GM12878 (cell line): Measurements from ENCODE around the gene MRPL55. TPM values are rescaled to one million over a fixed set of nuclear protein-coding genes. Genes with fewer than 3 reads are reported as not detected.

ENCODE experiments used
- ATAC-seq: fragments of 200-7000 bp; cut with Tn5 transposase; 3 replicates; pipeline ENCODE4 v1.9.1; 2020; ENCODE audit warnings: mild to moderate bottlenecking, moderate library complexity
- BruUV-seq: library from RNA; stranded (reverse); fragments of 400-500 nt; replicated peaks from 2 replicates; lab custom pipeline; 2021; lab: Mats Ljungman, UMichigan
- CTCF ChIA-PET: fragments of 300-600 bp; sonication (Branson Sonifier 250); formaldehyde crosslinking; extraction: SDS; loops from one replicate; lab custom pipeline; 2021; ENCODE audit warnings: inconsistent platforms; lab: Yijun Ruan, JAX
- POLR2A ChIA-PET: fragments of 350-600 bp; formaldehyde crosslinking; extraction: SDS; loops from one replicate; lab custom pipeline; 2021; ENCODE audit warnings: inconsistent platforms; lab: Charles Lee
- RAD21 ChIA-PET: fragments of 300-600 bp; sonication (Branson Sonifier 250); formaldehyde crosslinking; loops from one replicate; lab custom pipeline; 2023; ENCODE audit warnings: antibody characterized with exemption; ENCODE audit not compliant: unreplicated experiment; lab: Charles Lee
- SMC1A ChIA-PET: fragments of 300-600 bp; sonication (Branson Sonifier 250); formaldehyde crosslinking; loops from one replicate; lab custom pipeline; 2023; ENCODE audit not compliant: unreplicated experiment, uncharacterized antibody; lab: Charles Lee
- DNase-seq: peaks from one replicate; pipeline ENCODE4 v3.0.0-alpha.2; 2011; ENCODE audit warnings: low read depth, low spot score
- FAIRE-seq: peaks from 3 replicates; lab custom pipeline; 2011; peaks lifted over from hg19 to GRCh38; lab: Jason Lieb, UNC
- H2AFZ ChIP-seq: 2 replicates; pipeline ENCODE4 v1.6.0; 2011; ENCODE audit warnings: low read depth, low read length, control low read depth; ENCODE audit not compliant: control insufficient read depth
- H3K27ac ChIP-seq: 2 replicates; pipeline ENCODE4 v1.5.1; 2011; ENCODE audit warnings: control low read depth; ENCODE audit not compliant: control insufficient read depth, insufficient read depth
- H3K27me3 ChIP-seq, 2 experiments: replicated peaks in 1 of 2; 2 replicates each; pipeline versions ENCODE4 v1.6.0 to v1.6.1; 2011; ENCODE audit warnings: low read length in 1 of 2; ENCODE audit not compliant: control insufficient read depth in 2 of 2, insufficient read depth in 2 of 2
- H3K36me3 ChIP-seq, 2 experiments: 2 replicates each; pipeline ENCODE4 v1.5.1; 2011; ENCODE audit warnings: low read length in 1 of 2; ENCODE audit not compliant: control insufficient read depth in 2 of 2, insufficient read depth in 2 of 2
- H3K4me1 ChIP-seq: 2 replicates; pipeline ENCODE4 v1.6.1; 2011; ENCODE audit warnings: mild to moderate bottlenecking, low read length, moderate library complexity, mixed read lengths; ENCODE audit not compliant: control insufficient read depth, insufficient read depth
- H3K4me2 ChIP-seq: 2 replicates; pipeline ENCODE4 v1.6.0; 2011; ENCODE audit warnings: control low read depth; ENCODE audit not compliant: control insufficient read depth, insufficient read depth
- H3K4me3 ChIP-seq: fragments of 200-600 bp; sonication (generic); 2 replicates; pipeline ENCODE4 v1.5.1; 2016
- H3K79me2 ChIP-seq: 2 replicates; pipeline ENCODE4 v1.6.0; 2011; ENCODE audit warnings: low read length; ENCODE audit not compliant: control insufficient read depth, insufficient read depth
- H3K9ac ChIP-seq: 2 replicates; pipeline ENCODE4 v1.8.0; 2011; ENCODE audit warnings: low read length, control low read depth, mixed read lengths; ENCODE audit not compliant: control insufficient read depth, insufficient read depth
- H3K9me3 ChIP-seq: replicated peaks from 3 replicates; pipeline ENCODE4 v1.5.1; 2011; ENCODE audit warnings: mild to moderate bottlenecking, low read length; ENCODE audit not compliant: control insufficient read depth, insufficient read depth
- H4K20me1 ChIP-seq: 2 replicates; pipeline ENCODE4 v1.6.0; 2011; ENCODE audit not compliant: control insufficient read depth, insufficient read depth
- CEBPB ChIP-seq, 2 experiments: fragments of 150-350 bp in 1 of 2; IDR thresholded peaks; 2 replicates each; pipeline ENCODE4 v1.6.1; 2012 to 2014; ENCODE audit warnings: low read depth in 2 of 2, low read length in 2 of 2, borderline replicate concordance in 1 of 2, inconsistent platforms in 1 of 2
- ETV6 ChIP-seq, 2 experiments: fragments of 450-650 bp in 1 of 2; IDR thresholded peaks in 1 of 2; conservative IDR thresholded peaks in 1 of 2; 2 replicates each; pipeline ENCODE4 v1.6.1; 2014; ENCODE audit warnings: antibody characterized with exemption in 1 of 2, borderline replicate concordance in 1 of 2, low read depth in 1 of 2, mild to moderate bottlenecking in 1 of 2, moderate library complexity in 1 of 2
- FOXM1 ChIP-seq: IDR thresholded peaks from 2 replicates; pipeline ENCODE4 v1.6.1; 2012; ENCODE audit warnings: low read depth, mild to moderate bottlenecking, inconsistent platforms, low read length, moderate library complexity
- IKZF1 ChIP-seq: fragments of 450-650 bp; conservative IDR thresholded peaks from 2 replicates; pipeline ENCODE4 v1.6.1; 2017; ENCODE audit warnings: antibody characterized with exemption, mild to moderate bottlenecking
- MTA3 ChIP-seq: IDR thresholded peaks from 2 replicates; pipeline ENCODE4 v1.6.1; 2012; ENCODE audit warnings: low read length, inconsistent platforms, borderline replicate concordance
- MYB ChIP-seq: fragments of 150-350 bp; IDR thresholded peaks from 2 replicates; pipeline ENCODE4 v1.6.1; 2014; ENCODE audit warnings: mild to moderate bottlenecking, low read depth, low read length, borderline replicate concordance
- RAD21 ChIP-seq: IDR thresholded peaks from 2 replicates; pipeline ENCODE4 v1.6.1; 2011; ENCODE audit warnings: mild to moderate bottlenecking, low read depth, low read length, moderate library complexity; ENCODE audit not compliant: insufficient read depth
- RELB ChIP-seq: fragments of 450-650 bp; IDR thresholded peaks from 2 replicates; pipeline ENCODE4 v1.6.1; 2017; ENCODE audit warnings: low read depth, mild to moderate bottlenecking, moderate library complexity
- SIN3A ChIP-seq: IDR thresholded peaks from 2 replicates; pipeline ENCODE4 v1.6.1; 2012; ENCODE audit warnings: low read depth, low read length, improper control_type of control experiment
- TAF1 ChIP-seq: IDR thresholded peaks from 2 replicates; pipeline ENCODE4 v1.6.1; 2011; ENCODE audit warnings: mild to moderate bottlenecking, low read depth, low read length, borderline replicate concordance
- WRNIP1 ChIP-seq: IDR thresholded peaks from 2 replicates; pipeline ENCODE4 v1.6.1; 2011; ENCODE audit warnings: low read depth, low read length, improper control_type of control experiment, borderline replicate concordance
- ZBTB11 ChIP-seq: fragments of 450-650 bp; formaldehyde crosslinking; IDR thresholded peaks from 2 replicates; pipeline ENCODE4 v1.5.0; 2022; ENCODE audit warnings: mild to moderate bottlenecking, missing genetic modification characterization
- WGBS: methylation state at CpG from one replicate; pipeline ENCODE4 v1.1.6; 2016; ENCODE audit warnings: low lambda C conversion rate; ENCODE audit not compliant: insufficient replicate concordance, insufficient coverage; ENCODE audit errors: missing lambda C conversion rate; 5-methylcytosine and 5-hydroxymethylcytosine counted together
- in situ Hi-C: fragments of 300-500 bp; cut with MboI; formaldehyde crosslinking; loops from 9 replicates; pipeline ENCODE4 v1.14.3; 2018; ENCODE audit warnings: mixed read lengths
- intact Hi-C: fragments of 100-400 bp; cut with micrococcal nuclease; formaldehyde crosslinking; loops from one replicate; pipeline ENCODE4 v1.14.2; 2022; ENCODE audit not compliant: unreplicated experiment
- polyA plus RNA-seq, 11 experiments: library from polyadenylated mRNA; depleted of rRNA in 4 of 11; unstranded in 6 of 11; stranded (reverse) in 5 of 11; fragments of >200 nt; fragmentation: Nextera tagmentation in 4 of 11; fragmentation: Illumina TruSeq in 1 of 11; extraction: Ambion mirVana in 4 of 11; extraction: Trizol in 1 of 11; gene quantifications; 1 replicate in 1 of 11; 2 replicates in 10 of 11; pipeline versions ENCODE4 v1.2.1 to v1.2.3, GENCODE V29; 2011 to 2016; ENCODE audit warnings: inconsistent platforms in 2 of 11, missing spikeins in 2 of 11, low read depth in 1 of 11
- total RNA-seq, 4 experiments: library from RNA; depleted of rRNA in 3 of 4; stranded (reverse); fragments of >200 nt in 3 of 4; fragmentation: Illumina TruSeq in 1 of 4; extraction: Trizol in 1 of 4; gene quantifications; 2 replicates each; pipeline versions ENCODE4 v1.2.1 to v1.2.3, GENCODE V29; 2013 to 2021

MRPL55 gene
- total and polyA plus RNA-seq, 10 of the 15 experiments (the other 5 are each of a cell fraction or from before 2014, with no cell fraction given): 15.1 to 143 (median 55.8) TPM

- Histone ChIP-seq H3K4me3 (no peak overlapping the region), H4K20me1 (peaks cover 3% of the 10 kb centered on the region; the same call in 1 of the 2 replicates), H3K9me3 (no peaks in the 10 kb centered on the region), H3K36me3 (peaks cover 0 to 17% of the 10 kb centered on the region in 2 experiments; a peak in 3 of 4 replicates), H3K27me3 (no peaks in the 10 kb centered on the region), H2AFZ (no peak overlapping the region), H3K4me1 (no peaks in the 10 kb centered on the region), H3K79me2 (peaks cover 29% of the 10 kb centered on the region), H3K4me2 (no peak overlapping the region), H3K27ac (no peak overlapping the region), H3K9ac (no peak overlapping the region)
- BruUV-seq: no TSS peak
- no peak for FAIRE-seq
- in situ Hi-C loops: no loop called here
- CTCF ChIA-PET: no interaction called here
- RAD21 ChIA-PET: no interaction called here
- ATAC-seq: no peak
- POLR2A ChIA-PET: no interaction called here
- DNase-seq: no peak
- SMC1A ChIA-PET: no interaction called here
- TF ChIP-seq ETV6 (conservative IDR thresholded peaks at IDR 0.05 in 1 of 2, IDR thresholded peaks at IDR 0.05 in 1 of 2; ENCODE audit: borderline replicate concordance in 1 of 2, low read depth in 1 of 2) (no peak), MYB (no peak), IKZF1 (no peak), FOXM1 (no peak), CEBPB (IDR thresholded peaks at IDR 0.05; ENCODE audit: borderline replicate concordance in 1 of 2, low read depth in 2 of 2, low read length in 2 of 2) (no peak), MTA3 (no peak), TAF1 (no peak), WRNIP1 (no peak), RAD21 (no peak), RELB (no peak), SIN3A (no peak), ZBTB11 (CRISPR knock-in tag) (no peak)
- intact Hi-C loops: no loop called here
- 90% methylated on average over 4 of the region's 4 CpGs for WGBS
Observed at GRCh38 chr1:228147768-228148167, 38.7 kb upstream of the MRPL55 start.
